Astrocyte (in vitro differentiated cells and primary cell): ENCODE data around the gene ABCC3. TPM values are rescaled to one million over a fixed set of nuclear protein-coding genes. Genes with fewer than 3 reads are reported as not detected.

Source experiments
- DNase-seq: peaks from one replicate; pipeline ENCODE4 v3.0.0-alpha.2; 2010; ENCODE audit warnings: low read depth
- FAIRE-seq: peaks from 2 replicates; lab custom pipeline; 2011; peaks lifted over from hg19 to GRCh38; lab: Jason Lieb, UNC
- H2AFZ ChIP-seq: 2 replicates; pipeline ENCODE4 v1.6.0; 2012; ENCODE audit warnings: low read depth, low read length, inconsistent platforms
- H3K27ac ChIP-seq: 2 replicates; pipeline ENCODE4 v1.5.1; 2011; ENCODE audit warnings: low read depth, low read length, inconsistent platforms
- H3K27me3 ChIP-seq: 2 replicates; pipeline ENCODE4 v1.6.0; 2011; ENCODE audit warnings: low read length, inconsistent platforms; ENCODE audit not compliant: insufficient read depth
- H3K36me3 ChIP-seq: 2 replicates; pipeline ENCODE4 v1.5.1; 2011; ENCODE audit warnings: low read length, inconsistent platforms; ENCODE audit not compliant: insufficient read depth
- H3K4me1 ChIP-seq: 2 replicates; pipeline ENCODE4 v1.5.1; 2011; ENCODE audit warnings: low read length, inconsistent platforms; ENCODE audit not compliant: insufficient read depth
- H3K4me2 ChIP-seq: 2 replicates; pipeline ENCODE4 v1.6.0; 2012; ENCODE audit warnings: low read length, inconsistent platforms
- H3K4me3 ChIP-seq: 2 replicates; pipeline ENCODE4 v1.5.1; 2011; ENCODE audit warnings: low read depth, mild to moderate bottlenecking, low read length, inconsistent platforms; ENCODE audit not compliant: insufficient read depth
- H3K79me2 ChIP-seq: 2 replicates; pipeline ENCODE4 v1.6.0; 2012; ENCODE audit warnings: mild to moderate bottlenecking, low read length, inconsistent platforms; ENCODE audit not compliant: insufficient read depth
- H3K9ac ChIP-seq: 2 replicates; pipeline ENCODE4 v1.6.0; 2012; ENCODE audit warnings: mild to moderate bottlenecking, low read length, inconsistent platforms
- H3K9me3 ChIP-seq: 2 replicates; pipeline ENCODE4 v1.5.1; 2012; ENCODE audit warnings: low read depth, mild to moderate bottlenecking, low read length, inconsistent platforms; ENCODE audit not compliant: insufficient read depth
- H4K20me1 ChIP-seq: 2 replicates; pipeline ENCODE4 v1.6.0; 2012; ENCODE audit warnings: low read length, inconsistent platforms; ENCODE audit not compliant: insufficient read depth
- H3K27ac Mint-ChIP-seq: one replicate; pipeline ENCODE4 v1.8.0; 2021; ENCODE audit warnings: mild to moderate bottlenecking, mixed read lengths; ENCODE audit not compliant: unreplicated experiment
- H3K27me3 Mint-ChIP-seq: one replicate; pipeline ENCODE4 v1.8.0; 2021; ENCODE audit warnings: low read depth, mixed read lengths; ENCODE audit not compliant: unreplicated experiment
- H3K36me3 Mint-ChIP-seq: one replicate; pipeline ENCODE4 v1.8.0; 2021; ENCODE audit warnings: low read depth, mixed read lengths; ENCODE audit not compliant: unreplicated experiment
- H3K4me1 Mint-ChIP-seq: one replicate; pipeline ENCODE4 v1.8.0; 2021; ENCODE audit warnings: low read depth, mixed read lengths; ENCODE audit not compliant: unreplicated experiment
- H3K4me3 Mint-ChIP-seq: one replicate; pipeline ENCODE4 v1.8.0; 2021; ENCODE audit warnings: mild to moderate bottlenecking, moderate library complexity, mixed read lengths; ENCODE audit not compliant: unreplicated experiment
- H3K9me3 Mint-ChIP-seq: one replicate; pipeline ENCODE4 v1.8.0; 2021; ENCODE audit warnings: mild to moderate bottlenecking, mixed read lengths; ENCODE audit not compliant: unreplicated experiment
- EZH2 ChIP-seq: IDR thresholded peaks from 2 replicates; pipeline ENCODE4 v1.6.1; 2012; ENCODE audit warnings: mild to moderate bottlenecking, low read length, inconsistent platforms; ENCODE audit not compliant: insufficient read depth
- total RNA-seq: library from RNA; stranded (reverse); gene quantifications from 2 replicates; pipeline ENCODE4 v1.2.1, GENCODE V29; 2021
- TF ChIP-seq, protein P1 (sequence below): IDR thresholded peaks from 2 replicates; pipeline ENCODE4 v1.5.1; 2011; ENCODE audit warnings: low read depth, mild to moderate bottlenecking, inconsistent platforms, low read length, moderate library complexity; ENCODE audit not compliant: insufficient read depth

The ABCC3 gene
- total RNA-seq, 1 donor from 2014 or later: 0.41 TPM

DNA sequence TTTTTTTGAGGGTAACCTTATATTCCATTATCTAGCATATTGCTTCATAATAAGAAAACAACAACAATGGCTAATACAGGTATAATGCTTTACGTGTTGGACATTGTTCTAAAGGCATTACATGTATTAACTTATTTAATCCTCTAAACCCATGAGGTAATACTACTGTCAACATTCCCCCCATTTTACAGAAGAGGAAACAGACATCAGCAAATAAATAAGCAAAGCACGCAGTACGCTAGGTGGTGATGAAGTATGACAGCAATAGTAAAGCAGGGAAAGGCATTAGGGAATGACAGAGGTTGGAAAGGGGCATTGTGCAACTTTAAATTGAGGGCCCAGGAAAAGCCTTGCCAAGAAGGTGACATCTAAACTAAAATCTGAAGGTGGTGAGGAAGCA, 68.5 kb downstream of the ABCC3 start:
- H3K27ac Mint-ChIP-seq: no peak overlapping the region
- H3K27me3 ChIP-seq: no peaks in the 10 kb centered on the region
- H3K27me3 Mint-ChIP-seq: no peaks in the 10 kb centered on the region
- H3K27ac ChIP-seq: no peak overlapping the region
- TF ChIP-seq, protein P1, sequence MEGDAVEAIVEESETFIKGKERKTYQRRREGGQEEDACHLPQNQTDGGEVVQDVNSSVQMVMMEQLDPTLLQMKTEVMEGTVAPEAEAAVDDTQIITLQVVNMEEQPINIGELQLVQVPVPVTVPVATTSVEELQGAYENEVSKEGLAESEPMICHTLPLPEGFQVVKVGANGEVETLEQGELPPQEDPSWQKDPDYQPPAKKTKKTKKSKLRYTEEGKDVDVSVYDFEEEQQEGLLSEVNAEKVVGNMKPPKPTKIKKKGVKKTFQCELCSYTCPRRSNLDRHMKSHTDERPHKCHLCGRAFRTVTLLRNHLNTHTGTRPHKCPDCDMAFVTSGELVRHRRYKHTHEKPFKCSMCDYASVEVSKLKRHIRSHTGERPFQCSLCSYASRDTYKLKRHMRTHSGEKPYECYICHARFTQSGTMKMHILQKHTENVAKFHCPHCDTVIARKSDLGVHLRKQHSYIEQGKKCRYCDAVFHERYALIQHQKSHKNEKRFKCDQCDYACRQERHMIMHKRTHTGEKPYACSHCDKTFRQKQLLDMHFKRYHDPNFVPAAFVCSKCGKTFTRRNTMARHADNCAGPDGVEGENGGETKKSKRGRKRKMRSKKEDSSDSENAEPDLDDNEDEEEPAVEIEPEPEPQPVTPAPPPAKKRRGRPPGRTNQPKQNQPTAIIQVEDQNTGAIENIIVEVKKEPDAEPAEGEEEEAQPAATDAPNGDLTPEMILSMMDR: no peak
- TF ChIP-seq EZH2: no peak
- H3K36me3 Mint-ChIP-seq: peaks cover 17% of the 10 kb centered on the region
- FAIRE-seq (no peak), DNase-seq (no peak)
- H3K4me3 ChIP-seq: no peak overlapping the region
- no peak overlapping the region for H3K4me3 Mint-ChIP-seq
- no peaks in the 10 kb centered on the region for H3K9me3 ChIP-seq
- H3K4me1 ChIP-seq: peaks cover 6% of the 10 kb centered on the region
- no peak overlapping the region for H3K4me2 ChIP-seq
- no peaks in the 10 kb centered on the region for H3K9me3 Mint-ChIP-seq
- no peak overlapping the region for H2AFZ ChIP-seq
- peaks cover 16% of the 10 kb centered on the region for H3K4me1 Mint-ChIP-seq
- peaks cover 71% of the 10 kb centered on the region for H3K79me2 ChIP-seq
- H3K9ac ChIP-seq: no peak overlapping the region
- peaks cover 16% of the 10 kb centered on the region for H3K36me3 ChIP-seq
- H4K20me1 ChIP-seq: peaks cover 45% of the 10 kb centered on the region

DNA sequence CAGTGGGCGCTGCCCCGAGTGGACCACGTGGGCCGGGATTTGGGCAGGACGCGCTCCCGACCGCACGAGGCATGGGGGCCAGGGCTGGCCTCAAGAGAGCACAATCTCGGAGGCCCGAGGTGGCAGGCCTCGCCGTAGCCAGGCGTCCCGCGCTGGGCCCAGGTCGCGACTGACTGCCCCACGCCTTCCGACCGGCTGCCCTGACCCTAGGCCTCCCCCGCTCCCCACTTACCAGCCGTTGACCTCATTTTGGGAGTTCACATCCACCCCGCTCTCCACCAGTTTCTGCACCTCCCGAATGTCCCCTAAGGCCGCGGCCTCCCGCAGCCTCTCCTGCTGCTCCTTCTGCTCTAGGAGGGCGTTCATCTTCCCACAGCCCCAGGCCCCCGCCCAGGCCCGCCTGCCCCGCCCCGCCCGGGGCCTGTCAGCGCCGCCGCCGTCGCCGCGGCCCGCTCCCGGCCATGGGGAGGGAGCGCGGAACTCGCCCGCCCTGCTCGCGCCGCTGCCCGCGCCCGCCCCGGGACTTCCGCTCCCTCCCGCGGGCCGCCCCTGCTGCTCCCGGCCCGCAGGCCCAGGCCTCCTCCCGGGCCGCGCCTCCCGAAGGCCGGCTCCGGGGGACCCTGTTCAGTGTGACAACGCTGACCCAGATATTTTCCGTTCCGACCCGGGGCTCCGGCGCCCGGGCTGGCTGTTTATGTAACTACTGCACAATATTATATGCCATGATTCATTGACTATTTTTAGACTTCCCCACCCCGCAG, 72.8 kb downstream of the ABCC3 start, which contains the start of gene ANKRD40:
ANKRD40 (minus strand) TSS at position 626 of the 761 bp plus-strand sequence; CDS start at position 366, 260 bp downstream.
- H3K79me2 ChIP-seq: peaks cover 59% of the 10 kb centered on the region
- H3K27ac Mint-ChIP-seq: peak within 1 kb of the TSS; percentile 96
- H3K36me3 Mint-ChIP-seq: peaks cover 11% of the 10 kb centered on the region
- no peaks in the 10 kb centered on the region for H3K9me3 ChIP-seq
- H3K27me3 ChIP-seq: no peaks in the 10 kb centered on the region
- peak within 1 kb of the TSS; percentile 91 for H3K4me2 ChIP-seq
- H3K4me1 Mint-ChIP-seq: peaks cover 21% of the 10 kb centered on the region
- no peaks in the 10 kb centered on the region for H3K27me3 Mint-ChIP-seq
- peaks cover 13% of the 10 kb centered on the region for H3K4me1 ChIP-seq
- peaks cover 24% of the 10 kb centered on the region for H4K20me1 ChIP-seq
- peak within 1 kb of the TSS; percentile 89 for H3K9ac ChIP-seq
- H2AFZ ChIP-seq: peak within 1 kb of the TSS; percentile 77
- TF ChIP-seq, protein P1: no peak
- no peak for TF ChIP-seq EZH2
- peak within 1 kb of the TSS; percentile 66 for H3K4me3 ChIP-seq
- peak within 1 kb of the TSS; percentile 92 for H3K4me3 Mint-ChIP-seq
- H3K36me3 ChIP-seq: peaks cover 6% of the 10 kb centered on the region
- DNase-seq: peak; percentile 85
- no peak for FAIRE-seq
- H3K27ac ChIP-seq: peak within 1 kb of the TSS; percentile 89
- H3K9me3 Mint-ChIP-seq: no peaks in the 10 kb centered on the region
